ENCODE data around the gene RIN3. TPM values are rescaled to one million over a fixed set of nuclear protein-coding genes. Genes with fewer than 3 reads are reported as not detected.

Gene RIN3
- total and polyA plus RNA-seq, 4 donors = 5.0 to 15.6 (median 9.0) TPM

DNA sequence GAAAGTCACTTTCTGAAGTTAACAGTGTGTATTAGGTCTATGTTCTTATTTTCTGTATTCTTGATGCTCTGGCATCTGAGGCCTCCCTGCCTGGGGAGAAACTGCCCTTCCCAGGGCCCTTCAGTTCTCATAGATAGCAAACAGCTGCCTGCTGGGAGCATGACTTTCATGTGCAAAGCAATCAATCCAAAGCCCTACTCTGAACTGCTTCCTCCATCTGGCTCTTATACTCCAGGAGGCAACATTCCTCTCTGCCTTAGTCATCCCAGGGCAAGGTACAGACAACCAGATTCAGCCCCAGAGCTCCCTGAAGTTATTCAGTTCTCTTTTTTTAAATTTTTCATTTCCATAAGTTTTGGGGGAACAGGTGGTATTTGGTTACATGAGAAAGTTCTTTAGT is 41.7 kb upstream of the RIN3 start:
- Histone ChIP-seq H3K27me3 (ENCODE audit: control insufficient read depth in 4 of 4, insufficient read depth in 4 of 4, low read length in 3 of 4) (no peaks in the 10 kb centered on the region), H3K4me1 (ENCODE audit: control insufficient read depth in 4 of 4, insufficient read depth in 4 of 4, low read length in 3 of 4) (peaks cover 0 to 15% (median 3%) of the 10 kb centered on the region in 4 donors), H3K36me3 (ENCODE audit: control insufficient read depth in 4 of 4, insufficient read depth in 3 of 4, low read depth in 1 of 4, low read length in 3 of 4) (no peaks in the 10 kb centered on the region), H3K9me3 (ENCODE audit: control insufficient read depth in 4 of 4, low read length in 3 of 4) (peaks cover 0 to 2% (median under 1%) of the 10 kb centered on the region in 4 donors), H3K4me3 (ENCODE audit: low read depth in 1 of 3, low read length in 3 of 3) (no peak overlapping the region), H3K9ac (ENCODE audit: low read depth in 1 of 2, low read length in 2 of 2) (no peak overlapping the region), H3K27ac (ENCODE audit: low read depth in 1 of 2, low read length in 2 of 2) (no peak overlapping the region)
- TF ChIP-seq SP1 (IDR thresholded peaks at IDR 0.05) (no peak), RAD21 (IDR thresholded peaks at IDR 0.05) (no peak), FOXA2 (IDR thresholded peaks at IDR 0.05) (no peak), RXRA (IDR thresholded peaks at IDR 0.05) (no peak), HNF4G (IDR thresholded peaks at IDR 0.05) (no peak), FOXA1 (IDR thresholded peaks at IDR 0.05) (no peak), TAF1 (conservative IDR thresholded peaks at IDR 0.05) (no peak)
- TF ChIP-seq, protein P1, sequence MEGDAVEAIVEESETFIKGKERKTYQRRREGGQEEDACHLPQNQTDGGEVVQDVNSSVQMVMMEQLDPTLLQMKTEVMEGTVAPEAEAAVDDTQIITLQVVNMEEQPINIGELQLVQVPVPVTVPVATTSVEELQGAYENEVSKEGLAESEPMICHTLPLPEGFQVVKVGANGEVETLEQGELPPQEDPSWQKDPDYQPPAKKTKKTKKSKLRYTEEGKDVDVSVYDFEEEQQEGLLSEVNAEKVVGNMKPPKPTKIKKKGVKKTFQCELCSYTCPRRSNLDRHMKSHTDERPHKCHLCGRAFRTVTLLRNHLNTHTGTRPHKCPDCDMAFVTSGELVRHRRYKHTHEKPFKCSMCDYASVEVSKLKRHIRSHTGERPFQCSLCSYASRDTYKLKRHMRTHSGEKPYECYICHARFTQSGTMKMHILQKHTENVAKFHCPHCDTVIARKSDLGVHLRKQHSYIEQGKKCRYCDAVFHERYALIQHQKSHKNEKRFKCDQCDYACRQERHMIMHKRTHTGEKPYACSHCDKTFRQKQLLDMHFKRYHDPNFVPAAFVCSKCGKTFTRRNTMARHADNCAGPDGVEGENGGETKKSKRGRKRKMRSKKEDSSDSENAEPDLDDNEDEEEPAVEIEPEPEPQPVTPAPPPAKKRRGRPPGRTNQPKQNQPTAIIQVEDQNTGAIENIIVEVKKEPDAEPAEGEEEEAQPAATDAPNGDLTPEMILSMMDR (IDR thresholded peaks at IDR 0.05; ENCODE audit: low read depth, low read length, missing input control) = no peak
- TF ChIP-seq, protein P2, sequence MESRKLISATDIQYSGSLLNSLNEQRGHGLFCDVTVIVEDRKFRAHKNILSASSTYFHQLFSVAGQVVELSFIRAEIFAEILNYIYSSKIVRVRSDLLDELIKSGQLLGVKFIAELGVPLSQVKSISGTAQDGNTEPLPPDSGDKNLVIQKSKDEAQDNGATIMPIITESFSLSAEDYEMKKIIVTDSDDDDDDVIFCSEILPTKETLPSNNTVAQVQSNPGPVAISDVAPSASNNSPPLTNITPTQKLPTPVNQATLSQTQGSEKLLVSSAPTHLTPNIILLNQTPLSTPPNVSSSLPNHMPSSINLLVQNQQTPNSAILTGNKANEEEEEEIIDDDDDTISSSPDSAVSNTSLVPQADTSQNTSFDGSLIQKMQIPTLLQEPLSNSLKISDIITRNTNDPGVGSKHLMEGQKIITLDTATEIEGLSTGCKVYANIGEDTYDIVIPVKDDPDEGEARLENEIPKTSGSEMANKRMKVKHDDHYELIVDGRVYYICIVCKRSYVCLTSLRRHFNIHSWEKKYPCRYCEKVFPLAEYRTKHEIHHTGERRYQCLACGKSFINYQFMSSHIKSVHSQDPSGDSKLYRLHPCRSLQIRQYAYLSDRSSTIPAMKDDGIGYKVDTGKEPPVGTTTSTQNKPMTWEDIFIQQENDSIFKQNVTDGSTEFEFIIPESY (IDR thresholded peaks at IDR 0.05) = no peak
- DNase-seq (ENCODE audit: low spot score) = no peak

DNA sequence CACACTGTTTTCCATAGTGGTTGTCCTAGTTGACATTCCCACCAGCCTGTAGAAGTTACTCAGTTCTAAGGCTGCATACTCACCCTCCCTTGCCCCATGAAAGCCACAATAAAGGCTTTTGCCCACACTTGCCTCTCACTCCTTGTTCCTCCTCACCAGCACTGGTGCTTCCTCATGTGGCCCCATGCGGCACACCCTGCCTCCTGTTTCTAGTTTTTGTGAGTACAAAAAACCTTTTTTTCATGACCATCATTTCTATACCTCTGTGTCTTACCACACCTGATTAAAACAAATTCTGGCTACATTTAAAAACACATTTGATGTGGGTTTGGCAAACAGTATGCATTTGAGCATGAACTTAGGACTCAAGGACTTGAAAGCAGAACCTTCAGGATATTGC is 40.7 kb upstream of the RIN3 start:
- no peak overlapping the region for H3K9ac ChIP-seq (ENCODE audit: low read depth in 1 of 2, low read length in 2 of 2)
- TF ChIP-seq JUND (IDR thresholded peaks at IDR 0.05) (no peak), RXRA (IDR thresholded peaks at IDR 0.05) (no peak), RAD21 (IDR thresholded peaks at IDR 0.05) (no peak), FOXA1 (IDR thresholded peaks at IDR 0.05) (no peak), NR2F2 (IDR thresholded peaks at IDR 0.05) (no peak), TAF1 (conservative IDR thresholded peaks at IDR 0.05) (no peak), HNF4G (IDR thresholded peaks at IDR 0.05) (no peak), SP1 (IDR thresholded peaks at IDR 0.05) (no peak), HNF4A (conservative IDR thresholded peaks at IDR 0.05) (no peak)
- TF ChIP-seq, protein P3, sequence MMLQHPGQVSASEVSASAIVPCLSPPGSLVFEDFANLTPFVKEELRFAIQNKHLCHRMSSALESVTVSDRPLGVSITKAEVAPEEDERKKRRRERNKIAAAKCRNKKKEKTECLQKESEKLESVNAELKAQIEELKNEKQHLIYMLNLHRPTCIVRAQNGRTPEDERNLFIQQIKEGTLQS (IDR thresholded peaks at IDR 0.05) = no peak
- TF ChIP-seq, protein P1 (IDR thresholded peaks at IDR 0.05; ENCODE audit: low read depth, low read length, missing input control) = no peak
- TF ChIP-seq, protein P4, sequence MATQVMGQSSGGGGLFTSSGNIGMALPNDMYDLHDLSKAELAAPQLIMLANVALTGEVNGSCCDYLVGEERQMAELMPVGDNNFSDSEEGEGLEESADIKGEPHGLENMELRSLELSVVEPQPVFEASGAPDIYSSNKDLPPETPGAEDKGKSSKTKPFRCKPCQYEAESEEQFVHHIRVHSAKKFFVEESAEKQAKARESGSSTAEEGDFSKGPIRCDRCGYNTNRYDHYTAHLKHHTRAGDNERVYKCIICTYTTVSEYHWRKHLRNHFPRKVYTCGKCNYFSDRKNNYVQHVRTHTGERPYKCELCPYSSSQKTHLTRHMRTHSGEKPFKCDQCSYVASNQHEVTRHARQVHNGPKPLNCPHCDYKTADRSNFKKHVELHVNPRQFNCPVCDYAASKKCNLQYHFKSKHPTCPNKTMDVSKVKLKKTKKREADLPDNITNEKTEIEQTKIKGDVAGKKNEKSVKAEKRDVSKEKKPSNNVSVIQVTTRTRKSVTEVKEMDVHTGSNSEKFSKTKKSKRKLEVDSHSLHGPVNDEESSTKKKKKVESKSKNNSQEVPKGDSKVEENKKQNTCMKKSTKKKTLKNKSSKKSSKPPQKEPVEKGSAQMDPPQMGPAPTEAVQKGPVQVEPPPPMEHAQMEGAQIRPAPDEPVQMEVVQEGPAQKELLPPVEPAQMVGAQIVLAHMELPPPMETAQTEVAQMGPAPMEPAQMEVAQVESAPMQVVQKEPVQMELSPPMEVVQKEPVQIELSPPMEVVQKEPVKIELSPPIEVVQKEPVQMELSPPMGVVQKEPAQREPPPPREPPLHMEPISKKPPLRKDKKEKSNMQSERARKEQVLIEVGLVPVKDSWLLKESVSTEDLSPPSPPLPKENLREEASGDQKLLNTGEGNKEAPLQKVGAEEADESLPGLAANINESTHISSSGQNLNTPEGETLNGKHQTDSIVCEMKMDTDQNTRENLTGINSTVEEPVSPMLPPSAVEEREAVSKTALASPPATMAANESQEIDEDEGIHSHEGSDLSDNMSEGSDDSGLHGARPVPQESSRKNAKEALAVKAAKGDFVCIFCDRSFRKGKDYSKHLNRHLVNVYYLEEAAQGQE (IDR thresholded peaks at IDR 0.05) = no peak
- 89% methylated on average over 1 of the region's 1 CpG for WGBS
- peaks cover 0 to 15% (median 3%) of the 10 kb centered on the region in 4 donors for H3K4me1 ChIP-seq (ENCODE audit: control insufficient read depth in 4 of 4, insufficient read depth in 4 of 4, low read length in 3 of 4)
- DNase-seq (ENCODE audit: low spot score) = no peak
- H3K27ac ChIP-seq (ENCODE audit: low read depth in 1 of 2, low read length in 2 of 2) = no peak overlapping the region
- no peaks in the 10 kb centered on the region for H3K36me3 ChIP-seq (ENCODE audit: control insufficient read depth in 4 of 4, insufficient read depth in 3 of 4, low read depth in 1 of 4, low read length in 3 of 4)
- no peaks in the 10 kb centered on the region for H3K27me3 ChIP-seq (ENCODE audit: control insufficient read depth in 4 of 4, insufficient read depth in 4 of 4, low read length in 3 of 4)
- no peak overlapping the region for H3K4me3 ChIP-seq (ENCODE audit: low read depth in 1 of 3, low read length in 3 of 3)
- H3K9me3 ChIP-seq (ENCODE audit: control insufficient read depth in 4 of 4, low read length in 3 of 4) = peaks cover 0 to 1% (median 0%) of the 10 kb centered on the region in 4 donors

Measured in liver (tissue), 9 donors.